Measurements from ENCODE around the gene ITFG1. TPM values are rescaled to one million over a fixed set of nuclear protein-coding genes. Genes with fewer than 3 reads are reported as not detected.

Gene ITFG1
- total RNA-seq, 1 donor from 2014 or later: 41.3 TPM

DNA sequence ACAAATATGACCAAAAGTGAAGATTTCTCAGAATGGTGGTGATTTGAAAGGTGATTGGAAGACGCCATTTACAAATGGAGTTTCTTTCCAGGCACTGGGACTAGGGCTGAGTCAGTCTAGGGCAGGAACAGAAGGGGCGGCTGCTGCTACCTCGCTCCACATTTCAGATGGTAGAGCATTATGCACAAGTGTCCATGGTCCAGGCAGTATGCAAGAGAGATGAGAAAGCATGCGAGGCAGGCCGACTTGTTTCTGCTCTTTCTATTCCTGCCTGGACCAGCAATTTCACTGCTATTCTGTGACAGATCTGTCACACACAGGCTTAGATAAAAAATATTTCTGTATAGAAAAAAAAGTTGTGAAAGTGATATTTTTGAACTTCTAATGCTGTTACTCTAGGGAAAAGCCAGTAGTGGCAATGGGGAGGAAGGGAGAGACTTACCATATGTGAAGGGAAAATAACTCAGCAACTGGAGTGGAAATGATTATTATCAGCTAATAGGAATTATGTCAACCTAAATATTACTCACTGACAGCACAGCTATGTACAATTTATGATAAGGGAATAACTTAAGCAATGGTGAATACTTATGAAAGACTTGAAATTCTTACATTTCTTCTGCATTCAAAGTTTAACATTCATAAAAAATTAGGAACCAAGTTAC lies 182.4 kb downstream of the ITFG1 start:
- no peak overlapping the region for H3K27ac Mint-ChIP-seq
- no peaks in the 10 kb centered on the region for H3K4me1 Mint-ChIP-seq (ENCODE audit: low read depth)
- H3K36me3 Mint-ChIP-seq (ENCODE audit: insufficient read depth): peaks cover 14% of the 10 kb centered on the region
- peaks cover 7% of the 10 kb centered on the region for H3K9me3 Mint-ChIP-seq (ENCODE audit: low read depth)
- H3K4me3 Mint-ChIP-seq (ENCODE audit: low read depth): no peak overlapping the region
- TF ChIP-seq, protein P1, sequence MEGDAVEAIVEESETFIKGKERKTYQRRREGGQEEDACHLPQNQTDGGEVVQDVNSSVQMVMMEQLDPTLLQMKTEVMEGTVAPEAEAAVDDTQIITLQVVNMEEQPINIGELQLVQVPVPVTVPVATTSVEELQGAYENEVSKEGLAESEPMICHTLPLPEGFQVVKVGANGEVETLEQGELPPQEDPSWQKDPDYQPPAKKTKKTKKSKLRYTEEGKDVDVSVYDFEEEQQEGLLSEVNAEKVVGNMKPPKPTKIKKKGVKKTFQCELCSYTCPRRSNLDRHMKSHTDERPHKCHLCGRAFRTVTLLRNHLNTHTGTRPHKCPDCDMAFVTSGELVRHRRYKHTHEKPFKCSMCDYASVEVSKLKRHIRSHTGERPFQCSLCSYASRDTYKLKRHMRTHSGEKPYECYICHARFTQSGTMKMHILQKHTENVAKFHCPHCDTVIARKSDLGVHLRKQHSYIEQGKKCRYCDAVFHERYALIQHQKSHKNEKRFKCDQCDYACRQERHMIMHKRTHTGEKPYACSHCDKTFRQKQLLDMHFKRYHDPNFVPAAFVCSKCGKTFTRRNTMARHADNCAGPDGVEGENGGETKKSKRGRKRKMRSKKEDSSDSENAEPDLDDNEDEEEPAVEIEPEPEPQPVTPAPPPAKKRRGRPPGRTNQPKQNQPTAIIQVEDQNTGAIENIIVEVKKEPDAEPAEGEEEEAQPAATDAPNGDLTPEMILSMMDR (IDR thresholded peaks at IDR 0.05; ENCODE audit: unreplicated experiment): no peak
- no peaks in the 10 kb centered on the region for H3K27me3 Mint-ChIP-seq
- DNase-seq (ENCODE audit: low spot score, unreplicated experiment): no peak

DNA sequence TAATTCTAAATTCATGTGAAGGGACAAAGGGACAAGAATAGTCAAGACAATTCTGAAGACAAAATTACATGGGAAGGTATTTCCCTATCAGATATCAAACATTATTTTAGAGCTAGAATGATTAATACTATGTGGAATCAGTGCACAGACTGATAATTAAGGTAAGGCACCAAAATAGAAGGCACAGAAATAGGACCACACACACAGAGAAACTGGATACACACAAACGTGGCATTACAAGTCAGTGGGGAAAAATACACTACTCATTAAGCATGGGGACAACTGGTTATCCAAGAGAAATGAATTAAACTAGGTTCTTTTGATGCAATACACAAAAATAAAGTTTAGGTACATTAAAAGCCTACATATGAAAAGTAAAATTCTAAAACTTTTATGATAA lies 184.3 kb downstream of the ITFG1 start:
- Mint-ChIP-seq H3K27ac (no peak overlapping the region), H3K4me1 (ENCODE audit: low read depth) (no peaks in the 10 kb centered on the region), H3K27me3 (no peaks in the 10 kb centered on the region), H3K4me3 (ENCODE audit: low read depth) (no peak overlapping the region), H3K36me3 (ENCODE audit: insufficient read depth) (peaks cover 6% of the 10 kb centered on the region), H3K9me3 (ENCODE audit: low read depth) (no peaks in the 10 kb centered on the region)
- TF ChIP-seq, protein P1 (IDR thresholded peaks at IDR 0.05; ENCODE audit: unreplicated experiment): no peak
- no peak for DNase-seq (ENCODE audit: low spot score, unreplicated experiment)

DNA sequence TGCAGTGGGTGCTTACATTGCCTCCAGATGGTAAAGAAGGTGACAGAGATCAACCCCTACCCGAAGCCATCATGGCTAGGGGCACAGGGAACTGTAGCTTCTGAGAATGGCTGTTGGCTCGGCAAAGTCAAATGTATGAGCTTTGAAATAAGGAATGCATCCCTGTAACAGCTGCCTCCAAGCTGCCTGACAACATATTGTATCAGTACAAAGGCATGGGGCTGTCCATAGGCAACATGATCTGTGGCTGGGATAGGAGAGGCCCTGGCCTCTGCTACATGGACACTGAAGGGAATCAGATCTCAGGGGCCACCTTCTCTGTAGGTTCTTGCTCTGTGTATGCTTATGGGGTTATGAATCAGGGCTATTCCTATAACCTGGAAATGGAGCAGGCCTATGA lies 197.9 kb downstream of the ITFG1 start:
- Mint-ChIP-seq H3K4me1 (ENCODE audit: low read depth) (peaks cover 4% of the 10 kb centered on the region), H3K36me3 (ENCODE audit: insufficient read depth) (peaks cover 7% of the 10 kb centered on the region), H3K27me3 (no peaks in the 10 kb centered on the region), H3K27ac (no peak overlapping the region), H3K9me3 (ENCODE audit: low read depth) (no peaks in the 10 kb centered on the region), H3K4me3 (ENCODE audit: low read depth) (no peak overlapping the region)
- DNase-seq (ENCODE audit: low spot score, unreplicated experiment): no peak
- TF ChIP-seq, protein P1 (IDR thresholded peaks at IDR 0.05; ENCODE audit: unreplicated experiment): no peak

DNA sequence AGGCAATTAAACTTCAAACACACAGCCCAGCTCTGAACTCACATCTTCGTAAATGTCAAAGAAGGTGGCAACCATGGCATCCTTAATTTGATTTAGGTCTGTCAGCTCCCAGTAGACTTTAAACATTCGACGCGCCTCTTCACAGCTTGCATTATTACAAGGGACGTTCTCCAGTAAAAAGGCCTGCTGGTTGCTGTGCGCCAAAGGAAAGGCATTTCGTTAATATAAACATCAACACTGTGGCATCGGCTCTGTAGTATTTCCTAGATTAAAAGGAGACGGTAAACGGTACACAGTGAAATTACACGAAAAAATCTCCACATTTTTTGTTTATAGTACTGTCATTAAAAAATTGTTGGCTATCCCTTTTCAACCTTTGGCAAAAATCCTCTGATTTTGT lies 200.4 kb downstream of the ITFG1 start:
- Mint-ChIP-seq H3K4me1 (ENCODE audit: low read depth) (no peaks in the 10 kb centered on the region), H3K27me3 (no peaks in the 10 kb centered on the region), H3K4me3 (ENCODE audit: low read depth) (no peak overlapping the region), H3K9me3 (ENCODE audit: low read depth) (no peaks in the 10 kb centered on the region), H3K27ac (no peak overlapping the region), H3K36me3 (ENCODE audit: insufficient read depth) (peaks cover 15% of the 10 kb centered on the region)
- TF ChIP-seq, protein P1 (IDR thresholded peaks at IDR 0.05; ENCODE audit: unreplicated experiment): no peak
- DNase-seq (ENCODE audit: low spot score, unreplicated experiment): no peak

DNA sequence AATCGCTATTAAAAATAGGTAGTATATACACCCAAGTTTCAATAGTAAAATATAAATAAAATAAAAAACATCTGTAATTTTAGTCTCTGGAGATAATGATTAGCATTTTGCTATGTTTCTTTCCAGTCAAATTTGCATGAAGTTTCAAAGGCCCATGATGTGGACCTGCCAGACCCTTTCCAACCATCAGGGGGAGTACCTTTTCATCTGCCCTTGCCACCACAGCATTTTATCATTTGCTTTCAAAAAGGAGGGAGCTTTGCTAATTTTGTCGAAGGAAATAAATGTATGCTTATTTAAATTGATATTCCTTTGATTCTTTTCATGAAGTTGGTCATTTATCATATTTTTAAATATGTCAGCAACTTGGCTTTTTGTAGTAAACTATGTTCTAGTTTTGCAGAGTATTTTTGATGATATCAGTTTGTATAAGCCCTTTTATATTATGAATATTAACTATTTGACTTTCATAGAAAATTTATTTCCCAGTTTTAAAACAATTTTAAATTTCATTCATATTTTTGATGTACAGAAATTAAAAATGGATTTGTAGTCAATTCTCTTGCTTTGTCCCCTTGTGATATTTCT lies 201.9 kb downstream of the ITFG1 start:
- no peak overlapping the region for H3K4me3 Mint-ChIP-seq (ENCODE audit: low read depth)
- no peaks in the 10 kb centered on the region for H3K9me3 Mint-ChIP-seq (ENCODE audit: low read depth)
- H3K4me1 Mint-ChIP-seq (ENCODE audit: low read depth): no peaks in the 10 kb centered on the region
- no peak for DNase-seq (ENCODE audit: low spot score, unreplicated experiment)
- H3K36me3 Mint-ChIP-seq (ENCODE audit: insufficient read depth): peaks cover 15% of the 10 kb centered on the region
- TF ChIP-seq, protein P1 (IDR thresholded peaks at IDR 0.05; ENCODE audit: unreplicated experiment): peak; percentile 64
- H3K27ac Mint-ChIP-seq: no peak overlapping the region
- H3K27me3 Mint-ChIP-seq: no peaks in the 10 kb centered on the region
